IPS DF 6.9 (cell line): ENCODE measurements around the gene ID4.

ENCODE experiments used
- DNase-seq: peaks from one replicate; pipeline ENCODE4 v3.0.0-alpha.2; 2013; ENCODE audit warnings: low read depth, low spot score
- H3K27ac ChIP-seq: one replicate; pipeline ENCODE4 v1.5.1; 2013; ENCODE audit warnings: low read length, control low read depth
- H3K27me3 ChIP-seq: 2 replicates; pipeline ENCODE4 v1.6.1; 2013; ENCODE audit warnings: mild to moderate bottlenecking, low read length; ENCODE audit not compliant: control insufficient read depth, insufficient read depth
- H3K36me3 ChIP-seq: 2 replicates; pipeline ENCODE4 v1.6.1; 2013; ENCODE audit warnings: low read length; ENCODE audit not compliant: control insufficient read depth, insufficient read depth
- H3K4me1 ChIP-seq: 2 replicates; pipeline ENCODE4 v1.6.1; 2013; ENCODE audit warnings: low read length; ENCODE audit not compliant: control insufficient read depth, insufficient read depth
- H3K4me3 ChIP-seq: 2 replicates; pipeline ENCODE4 v1.5.1; 2013; ENCODE audit warnings: mild to moderate bottlenecking, low read length
- H3K9me3 ChIP-seq: 2 replicates; pipeline ENCODE4 v1.6.1; 2013; ENCODE audit warnings: low read length, inconsistent platforms; ENCODE audit not compliant: control insufficient read depth, insufficient read depth
- WGBS: extraction: QIAGEN DNeasy Blood & Tissue Kit; methylation state at CpG from one replicate; pipeline ENCODE4 v1.1.7; 2013; ENCODE audit warnings: mixed read lengths, missing lambda C conversion rate; ENCODE audit not compliant: insufficient read length, insufficient coverage; 5-methylcytosine and 5-hydroxymethylcytosine counted together

ID4 gene

GRCh38 chr6:19876672-19877071 is 39.5 kb downstream of the ID4 start:
- H3K4me3 ChIP-seq = no peak overlapping the region
- WGBS = no CpG with 5 or more reads among the region's 5 CpGs
- H3K9me3 ChIP-seq = no peaks in the 10 kb centered on the region

DNA sequence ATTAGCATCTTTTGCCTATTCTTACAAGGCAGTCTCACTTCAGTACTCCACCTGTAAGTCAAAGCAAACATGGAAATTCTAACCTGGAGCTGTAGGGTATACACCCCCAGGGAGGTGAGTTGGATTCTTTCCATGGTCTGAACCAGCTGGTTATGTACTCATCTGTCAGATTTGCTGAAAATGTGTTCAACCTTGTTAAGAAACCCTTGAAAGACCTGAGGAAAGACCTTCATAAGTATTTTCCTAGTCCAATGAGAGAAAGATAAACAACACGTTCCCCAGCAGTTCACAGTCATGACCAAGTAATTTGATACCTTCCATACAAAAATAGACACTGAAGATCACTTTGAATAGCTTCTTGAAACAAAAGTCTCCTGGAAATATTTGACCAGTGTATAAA is 42.5 kb downstream of the ID4 start:
- Histone ChIP-seq H3K36me3 (no peaks in the 10 kb centered on the region), H3K9me3 (no peaks in the 10 kb centered on the region), H3K4me1 (no peaks in the 10 kb centered on the region), H3K4me3 (no peak overlapping the region), H3K27me3 (no peaks in the 10 kb centered on the region), H3K27ac (no peak overlapping the region)
- WGBS = no CpG with 5 or more reads among the region's 1 CpG
- DNase-seq = no peak

More at GRCh38 chr6:19876672-19877071, 39.5 kb downstream of the ID4 start:
- Histone ChIP-seq H3K4me1 (no peaks in the 10 kb centered on the region), H3K27ac (no peak overlapping the region), H3K27me3 (no peaks in the 10 kb centered on the region), H3K36me3 (no peaks in the 10 kb centered on the region)
- DNase-seq = no peak

DNA sequence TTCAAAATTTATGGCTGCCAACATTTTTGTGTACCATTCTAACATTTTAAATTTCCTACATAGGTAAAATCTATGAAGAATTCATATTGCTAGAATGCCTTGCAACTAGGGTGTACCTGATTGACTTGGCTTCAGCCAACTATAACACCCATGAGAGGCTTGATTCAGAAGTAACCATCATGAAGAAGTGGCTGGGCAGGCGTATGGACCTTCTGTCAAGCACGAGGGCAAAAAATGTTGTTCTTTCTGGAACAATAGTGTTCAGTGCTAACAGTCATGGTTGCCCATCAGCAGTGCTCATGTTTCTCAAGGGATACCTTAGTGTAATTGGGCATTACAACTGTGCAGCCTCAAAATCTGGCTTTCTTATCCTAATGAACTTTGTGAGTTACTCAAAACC is 42.9 kb downstream of the ID4 start:
- no peak overlapping the region for H3K27ac ChIP-seq
- no CpG with 5 or more reads among the region's 2 CpGs for WGBS
- H3K9me3 ChIP-seq = no peaks in the 10 kb centered on the region
- H3K4me3 ChIP-seq = no peak overlapping the region
- H3K4me1 ChIP-seq = no peaks in the 10 kb centered on the region
- H3K36me3 ChIP-seq = no peaks in the 10 kb centered on the region
- no peak for DNase-seq
- no peaks in the 10 kb centered on the region for H3K27me3 ChIP-seq

DNA sequence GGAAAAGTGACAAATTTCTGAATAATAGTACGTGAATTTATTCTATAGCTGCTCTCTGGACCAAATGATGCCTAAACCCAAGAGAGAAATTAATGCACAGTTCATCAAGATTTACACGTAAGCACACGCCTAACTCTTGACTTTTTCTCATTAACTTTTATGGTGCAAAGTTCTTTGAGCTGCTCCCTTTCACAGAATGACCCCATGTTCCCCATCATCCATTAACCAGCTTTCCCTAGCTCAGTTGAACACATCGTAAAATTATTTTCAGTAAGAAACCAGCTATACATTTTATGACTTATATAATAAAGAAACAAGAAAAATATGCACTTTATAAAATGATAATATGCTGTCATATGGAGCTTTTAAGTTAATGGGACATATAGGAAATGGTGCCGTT is 54.3 kb downstream of the ID4 start:
- Histone ChIP-seq H3K4me3 (no peak overlapping the region), H3K36me3 (no peaks in the 10 kb centered on the region), H3K9me3 (no peaks in the 10 kb centered on the region), H3K4me1 (no peaks in the 10 kb centered on the region), H3K27ac (no peak overlapping the region), H3K27me3 (no peaks in the 10 kb centered on the region)
- no CpG with 5 or more reads among the region's 5 CpGs for WGBS
- no peak for DNase-seq
